ENCODE measurements around the gene GPR132. TPM values are rescaled to one million over a fixed set of nuclear protein-coding genes. Genes with fewer than 3 reads are reported as not detected.
A peak's percentile ranks its signal among the peaks of the same experiment; 100 is the strongest.

Gene GPR132
- total RNA-seq, 2 donors from 2014 or later: 0.27 to 3.3 TPM

GRCh38 chr14:105021656-105022275 is 43.5 kb downstream of the GPR132 start:
- WGBS, 2 experiments (ENCODE audit: insufficient coverage in 1 of 2, insufficient read length in 1 of 2): 1 to 13% methylated on average over 16 to 20 of the region's 20 CpGs
- Histone ChIP-seq H3K4me3 (ENCODE audit: low read length) (peak overlapping the region; percentile 95), H3K27me3 (ENCODE audit: control insufficient read depth, insufficient read depth, low read length, poor library complexity, severe bottlenecking) (no peaks in the 10 kb centered on the region), H3K27ac (ENCODE audit: low read depth, low read length) (peak overlapping the region; percentile 62), H3K4me1 (ENCODE audit: control insufficient read depth, insufficient read depth, low read length) (peaks cover 5% of the 10 kb centered on the region), H3K36me3 (ENCODE audit: control insufficient read depth, insufficient read depth, low read length) (peaks cover 8% of the 10 kb centered on the region), H3K9me3 (ENCODE audit: control insufficient read depth, low read length) (no peaks in the 10 kb centered on the region), H3K9ac (ENCODE audit: extremely low read depth, low read length, poor library complexity, severe bottlenecking) (peak overlapping the region; percentile 79)
- Mint-ChIP-seq H3K36me3 (ENCODE audit: low read depth) (peaks cover 13% of the 10 kb centered on the region), H3K4me3 (peak overlapping the region; percentile 93), H3K4me1 (peaks cover 27% of the 10 kb centered on the region), H3K27ac (peak overlapping the region; percentile 69), H3K27me3 (ENCODE audit: insufficient read depth) (peaks cover 6% of the 10 kb centered on the region), H3K9me3 (no peaks in the 10 kb centered on the region)
- TF ChIP-seq CTCF (conservative IDR thresholded peaks at IDR 0.05): peak; percentile 57
- DNase-seq: peak; percentile 85

GRCh38 chr14:105020815-105021655 is 44.2 kb downstream of the GPR132 start, which contains the start of gene CDCA4:
Gene CDCA4, minus strand, starts transcription at chr14:105021083. Its CDS starts 9,154 bp downstream, at chr14:105011929.
- H3K4me1 ChIP-seq (ENCODE audit: control insufficient read depth, insufficient read depth, low read length): peaks cover 5% of the 10 kb centered on the region
- no peaks in the 10 kb centered on the region for H3K9me3 ChIP-seq (ENCODE audit: control insufficient read depth, low read length)
- Mint-ChIP-seq H3K4me1 (peaks cover 35% of the 10 kb centered on the region), H3K4me3 (peak within 1 kb of the TSS; percentile 93), H3K27me3 (ENCODE audit: insufficient read depth) (peaks cover 4% of the 10 kb centered on the region), H3K36me3 (ENCODE audit: low read depth) (peaks cover 20% of the 10 kb centered on the region), H3K9me3 (no peaks in the 10 kb centered on the region), H3K27ac (peak within 1 kb of the TSS; percentile 84)
- peak within 1 kb of the TSS; percentile 79 for H3K9ac ChIP-seq (ENCODE audit: extremely low read depth, low read length, poor library complexity, severe bottlenecking)
- peaks cover 15% of the 10 kb centered on the region for H3K36me3 ChIP-seq (ENCODE audit: control insufficient read depth, insufficient read depth, low read length)
- 0% methylated on average over 34 to 115 of the region's 115 CpGs for WGBS, 2 experiments (ENCODE audit: insufficient coverage in 1 of 2, insufficient read length in 1 of 2)
- no peaks in the 10 kb centered on the region for H3K27me3 ChIP-seq (ENCODE audit: control insufficient read depth, insufficient read depth, low read length, poor library complexity, severe bottlenecking)
- no peak for TF ChIP-seq CTCF (conservative IDR thresholded peaks at IDR 0.05)
- H3K4me3 ChIP-seq (ENCODE audit: low read length): peak within 1 kb of the TSS; percentile 95
- peak within 1 kb of the TSS; percentile 92 for H3K27ac ChIP-seq (ENCODE audit: low read depth, low read length)
- peak; percentile 99 for DNase-seq

GRCh38 chr14:105019861-105020814 is 45.1 kb downstream of the GPR132 start:
- no peaks in the 10 kb centered on the region for H3K27me3 ChIP-seq (ENCODE audit: control insufficient read depth, insufficient read depth, low read length, poor library complexity, severe bottlenecking)
- no peaks in the 10 kb centered on the region for H3K9me3 Mint-ChIP-seq
- H3K27ac Mint-ChIP-seq: peak overlapping the region; percentile 84
- peaks cover 18% of the 10 kb centered on the region for H3K36me3 ChIP-seq (ENCODE audit: control insufficient read depth, insufficient read depth, low read length)
- peak overlapping the region; percentile 93 for H3K4me3 Mint-ChIP-seq
- DNase-seq: peak; percentile 72
- H3K4me1 ChIP-seq (ENCODE audit: control insufficient read depth, insufficient read depth, low read length): peaks cover 5% of the 10 kb centered on the region
- H3K9me3 ChIP-seq (ENCODE audit: control insufficient read depth, low read length): no peaks in the 10 kb centered on the region
- peak overlapping the region; percentile 88 for H3K4me3 ChIP-seq (ENCODE audit: low read length)
- no peaks in the 10 kb centered on the region for H3K27me3 Mint-ChIP-seq (ENCODE audit: insufficient read depth)
- H3K27ac ChIP-seq (ENCODE audit: low read depth, low read length): peak overlapping the region; percentile 92
- peak overlapping the region; percentile 51 for H3K9ac ChIP-seq (ENCODE audit: extremely low read depth, low read length, poor library complexity, severe bottlenecking)
- H3K4me1 Mint-ChIP-seq: peaks cover 42% of the 10 kb centered on the region
- TF ChIP-seq CTCF (conservative IDR thresholded peaks at IDR 0.05): peak; percentile 49
- WGBS, 2 experiments (ENCODE audit: insufficient coverage in 1 of 2, insufficient read length in 1 of 2): 6 to 10% methylated on average over 36 to 75 of the region's 75 CpGs
- H3K36me3 Mint-ChIP-seq (ENCODE audit: low read depth): peaks cover 23% of the 10 kb centered on the region
